AG04449 (cell line): ENCODE data around the gene PSD4.

ENCODE experiments used
- CTCF ChIA-PET: fragments of 350-600 bp; formaldehyde crosslinking; extraction: SDS; loops from one replicate; lab custom pipeline; 2021; ENCODE audit warnings: antibody characterized with exemption; lab: Yijun Ruan, JAX
- POLR2A ChIA-PET: fragments of 400-600, 350-600 bp; formaldehyde crosslinking; extraction: SDS; loops from one replicate; lab custom pipeline; 2020; ENCODE audit warnings: antibody characterized with exemption, inconsistent platforms; lab: Yijun Ruan, JAX
- DNase-seq: peaks from one replicate; pipeline ENCODE4 v3.0.0-alpha.2; 2010; ENCODE audit warnings: low read depth, low spot score
- H3K4me3 ChIP-seq: 2 replicates; pipeline ENCODE4 v1.5.1; 2011; ENCODE audit warnings: low read depth, mild to moderate bottlenecking, control low read depth, low read length
- CTCF ChIP-seq: IDR thresholded peaks from one replicate; pipeline ENCODE4 v1.5.1; 2011; ENCODE audit warnings: mild to moderate bottlenecking, moderate library complexity, low read length, control low read depth, inconsistent platforms; ENCODE audit not compliant: insufficient read depth; ENCODE audit errors: missing control alignments

The PSD4 gene

GRCh38 chr2:113200236-113200635 is 26.5 kb downstream of the PSD4 start:
- ChIA-PET CTCF (interaction anchor here (0.9 to 11.6 kb wide), 10 partner anchors 10 to 189 kb away, joined by 3 to 240 read pairs (median 70); partner anchors contain the start of gene PSD4), POLR2A (no interaction called here)
- no peak for DNase-seq
- H3K4me3 ChIP-seq, result no peak overlapping the region
- no peak for TF ChIP-seq CTCF

- DNase-seq, result no peak
- CTCF ChIA-PET, result interaction anchor here (0.9 to 11.6 kb wide), 14 partner anchors 9 to 189 kb away, joined by 3 to 240 read pairs (median 26); partner anchors contain the start of gene PSD4
- no peak for TF ChIP-seq CTCF
- no peak overlapping the region for H3K4me3 ChIP-seq
- POLR2A ChIA-PET, result no interaction called here
Observed at GRCh38 chr2:113200736-113201490, 27.1 kb downstream of the PSD4 start.

GRCh38 chr2:113201496-113202304 is 27.9 kb downstream of the PSD4 start:
- no peak for TF ChIP-seq CTCF
- no peak for DNase-seq
- no peak overlapping the region for H3K4me3 ChIP-seq
- ChIA-PET CTCF (interaction anchor here (1.4 to 11.6 kb wide), 12 partner anchors 9 to 188 kb away, joined by 3 to 240 read pairs (median 28); partner anchors contain the start of gene PSD4), POLR2A (no interaction called here)

- no peak for TF ChIP-seq CTCF
- DNase-seq, result no peak
- POLR2A ChIA-PET, result interaction anchor here (1.4 kb wide), 1 partner anchor 33 kb away, joined by 4 read pairs; no protein-coding TSS in a partner anchor
- no peak overlapping the region for H3K4me3 ChIP-seq
- CTCF ChIA-PET, result interaction anchor here (1.4 to 11.6 kb wide), 13 partner anchors 10 to 187 kb away, joined by 3 to 240 read pairs (median 14); no protein-coding TSS in a partner anchor
Observed at GRCh38 chr2:113202305-113203216, 28.8 kb downstream of the PSD4 start.

GRCh38 chr2:113203217-113203530 is 29.4 kb downstream of the PSD4 start:
- no peak for DNase-seq
- POLR2A ChIA-PET, result interaction anchor here (1.4 kb wide), 1 partner anchor 32 kb away, joined by 4 read pairs; no protein-coding TSS in a partner anchor
- CTCF ChIA-PET, result interaction anchor here (1.5 to 11.6 kb wide), 13 partner anchors 9 to 187 kb away, joined by 3 to 240 read pairs (median 14); no protein-coding TSS in a partner anchor
- no peak overlapping the region for H3K4me3 ChIP-seq
- no peak for TF ChIP-seq CTCF
